GM23248 (cell line): Measurements from ENCODE around the gene ATP5PD. TPM values are rescaled to one million over a fixed set of nuclear protein-coding genes. Genes with fewer than 3 reads are reported as not detected.

ENCODE experiments used
- DNase-seq: peaks from one replicate; pipeline ENCODE4 v3.0.0-alpha.2; 2015
- H2AFZ ChIP-seq: fragments of 200-600 bp; sonication (generic); 2 replicates; pipeline ENCODE4 v1.6.1; 2016; ENCODE audit warnings: antibody characterized with exemption
- H3F3A ChIP-seq: fragments of 200-600 bp; sonication (generic); 2 replicates; pipeline ENCODE4 v1.6.1; 2016; ENCODE audit warnings: mild to moderate bottlenecking, antibody characterized with exemption, mixed run types; ENCODE audit not compliant: insufficient read depth
- H3K27ac ChIP-seq: fragments of 200-600 bp; sonication (generic); 2 replicates; pipeline ENCODE4 v1.5.1; 2016; ENCODE audit warnings: mild to moderate bottlenecking
- H3K27me3 ChIP-seq: fragments of 200-600 bp; sonication (generic); replicated peaks from 2 replicates; pipeline ENCODE4 v1.6.1; 2016; ENCODE audit warnings: mild to moderate bottlenecking; ENCODE audit not compliant: insufficient read depth
- H3K36me3 ChIP-seq: fragments of 200-600 bp; sonication (generic); 2 replicates; pipeline ENCODE4 v1.6.1; 2016; ENCODE audit warnings: low read depth, mild to moderate bottlenecking
- H3K4me1 ChIP-seq: fragments of 200-600 bp; sonication (generic); 2 replicates; pipeline ENCODE4 v1.6.1; 2016; ENCODE audit warnings: mild to moderate bottlenecking; ENCODE audit not compliant: insufficient read depth
- H3K4me2 ChIP-seq: fragments of 200-600 bp; sonication (generic); one replicate; pipeline ENCODE4 v1.6.1; 2016; ENCODE audit warnings: mild to moderate bottlenecking; ENCODE audit not compliant: unreplicated experiment
- H3K4me3 ChIP-seq: fragments of 200-600 bp; sonication (generic); 2 replicates; pipeline ENCODE4 v1.5.1; 2016; ENCODE audit warnings: mild to moderate bottlenecking
- H3K79me2 ChIP-seq: fragments of 200-600 bp; sonication (generic); 2 replicates; pipeline ENCODE4 v1.6.1; 2016; ENCODE audit warnings: mild to moderate bottlenecking; ENCODE audit not compliant: insufficient read depth
- H3K9ac ChIP-seq: fragments of 200-600 bp; sonication (generic); 2 replicates; pipeline ENCODE4 v1.6.1; 2016; ENCODE audit warnings: mild to moderate bottlenecking
- H3K9me2 ChIP-seq: fragments of 200-600 bp; sonication (generic); 2 replicates; pipeline ENCODE4 v1.6.1; 2016; ENCODE audit warnings: mixed run types, mild to moderate bottlenecking, moderate library complexity; ENCODE audit not compliant: insufficient read depth
- H3K9me3 ChIP-seq: fragments of 200-600 bp; sonication (generic); one replicate; pipeline ENCODE4 v1.6.1; 2017; ENCODE audit warnings: low read depth
- H4K20me1 ChIP-seq: fragments of 200-600 bp; sonication (generic); 2 replicates; pipeline ENCODE4 v1.6.0; 2016; ENCODE audit not compliant: insufficient read depth
- EZH2 ChIP-seq: fragments of 200-600 bp; sonication (generic); IDR thresholded peaks from 2 replicates; pipeline ENCODE4 v1.6.1; 2018; ENCODE audit warnings: antibody characterized with exemption, mild to moderate bottlenecking; ENCODE audit not compliant: insufficient read depth, poor library complexity, severe bottlenecking
- EZH2phosphoT487 ChIP-seq: fragments of 200-600 bp; sonication (generic); IDR thresholded peaks from 2 replicates; pipeline ENCODE4 v1.6.1; 2018; ENCODE audit warnings: antibody characterized with exemption, moderate library complexity, mild to moderate bottlenecking, low read depth; ENCODE audit not compliant: insufficient read depth
- WGBS, 2 experiments: methylation state at CpG; one replicate each; pipeline ENCODE4 v1.1.6; 2015 to 2017; ENCODE audit warnings: low lambda C conversion rate in 2 of 2, low coverage in 1 of 2; ENCODE audit errors: missing lambda C conversion rate in 2 of 2; 5-methylcytosine and 5-hydroxymethylcytosine counted together
- in situ Hi-C: fragments of 300-500 bp; cut with MboI; formaldehyde crosslinking; loops from 2 replicates; pipeline ENCODE4 v1.15.0; 2020
- polyA plus RNA-seq: library from polyadenylated mRNA; unstranded; fragments of >200 nt; fragmentation: Nextera tagmentation; extraction: Ambion mirVana; gene quantifications from 2 replicates; pipeline ENCODE4 v1.2.1, GENCODE V29; 2016
- total RNA-seq: library from RNA; depleted of rRNA; stranded (reverse); fragments of >200 nt; shearing (Covaris generic); gene quantifications from 2 replicates; pipeline ENCODE4 v1.2.3, GENCODE V29; 2014

ATP5PD gene
- total and polyA plus RNA-seq, 2 experiments from 2014 or later, result 215 to 522 TPM

GRCh38 chr17:75082683-75083082 lies 35.9 kb upstream of the ATP5PD start:
- in situ Hi-C loops, result no loop called here
- peaks cover 33% of the 10 kb centered on the region for H3K4me1 ChIP-seq
- no peak overlapping the region for H2AFZ ChIP-seq
- H3K27ac ChIP-seq, result no peak overlapping the region
- H3K9me2 ChIP-seq, result no peaks in the 10 kb centered on the region
- no peaks in the 10 kb centered on the region for H3K36me3 ChIP-seq
- 75 to 79% methylated on average over 6 of the region's 6 CpGs for WGBS, 2 experiments
- H3K27me3 ChIP-seq, result no peaks in the 10 kb centered on the region
- DNase-seq, result no peak
- H3K4me2 ChIP-seq, result no peak overlapping the region
- H3K4me3 ChIP-seq, result no peak overlapping the region
- H3K9ac ChIP-seq, result no peak overlapping the region
- H4K20me1 ChIP-seq, result no peaks in the 10 kb centered on the region
- TF ChIP-seq EZH2 (no peak), EZH2phosphoT487 (no peak)
- H3K79me2 ChIP-seq, result no peaks in the 10 kb centered on the region
- no peaks in the 10 kb centered on the region for H3K9me3 ChIP-seq
- peaks cover 10% of the 10 kb centered on the region for H3F3A ChIP-seq

- Histone ChIP-seq H4K20me1 (no peaks in the 10 kb centered on the region), H3F3A (peaks cover 10% of the 10 kb centered on the region), H2AFZ (no peak overlapping the region), H3K4me2 (no peak overlapping the region), H3K9me3 (no peaks in the 10 kb centered on the region), H3K27ac (no peak overlapping the region), H3K4me1 (peaks cover 32% of the 10 kb centered on the region), H3K4me3 (no peak overlapping the region), H3K79me2 (no peaks in the 10 kb centered on the region), H3K9ac (no peak overlapping the region), H3K9me2 (no peaks in the 10 kb centered on the region), H3K36me3 (no peaks in the 10 kb centered on the region), H3K27me3 (no peaks in the 10 kb centered on the region)
- TF ChIP-seq EZH2phosphoT487 (no peak), EZH2 (no peak)
- in situ Hi-C loops, result no loop called here
- 85% methylated on average over 13 of the region's 13 CpGs for WGBS, 2 experiments
- no peak for DNase-seq
Measured at GRCh38 chr17:75081611-75082540, 35.1 kb upstream of the ATP5PD start.

GRCh38 chr17:75079023-75079373 lies 32.2 kb upstream of the ATP5PD start:
- 4 to 7% methylated on average over 8 of the region's 8 CpGs for WGBS, 2 experiments
- peak overlapping the region; percentile 54 for H3K9ac ChIP-seq
- H4K20me1 ChIP-seq, result no peaks in the 10 kb centered on the region
- H2AFZ ChIP-seq, result peak overlapping the region; percentile 56; the same call in 1 of the 2 replicates
- H3K4me3 ChIP-seq, result peak overlapping the region; percentile 14; the same call in 1 of the 2 replicates
- H3K79me2 ChIP-seq, result no peaks in the 10 kb centered on the region
- peaks cover 10% of the 10 kb centered on the region for H3F3A ChIP-seq
- H3K36me3 ChIP-seq, result no peaks in the 10 kb centered on the region
- H3K27ac ChIP-seq, result peak overlapping the region; percentile 77
- TF ChIP-seq EZH2, result no peak
- TF ChIP-seq EZH2phosphoT487, result no peak
- in situ Hi-C loops, result no loop called here
- H3K9me3 ChIP-seq, result no peaks in the 10 kb centered on the region
- no peak for DNase-seq
- no peaks in the 10 kb centered on the region for H3K27me3 ChIP-seq
- H3K4me1 ChIP-seq, result peaks cover 26% of the 10 kb centered on the region
- peak overlapping the region; percentile 56 for H3K4me2 ChIP-seq
- H3K9me2 ChIP-seq, result no peaks in the 10 kb centered on the region

GRCh38 chr17:75078284-75079022 lies 31.7 kb upstream of the ATP5PD start:
- no peaks in the 10 kb centered on the region for H3K9me2 ChIP-seq
- in situ Hi-C loops, result no loop called here
- peak overlapping the region; percentile 14 for H3K4me3 ChIP-seq
- peak; percentile 92 for DNase-seq
- TF ChIP-seq EZH2, result no peak
- TF ChIP-seq EZH2phosphoT487, result no peak
- H3K79me2 ChIP-seq, result no peaks in the 10 kb centered on the region
- no peaks in the 10 kb centered on the region for H3K27me3 ChIP-seq
- peaks cover 10% of the 10 kb centered on the region for H3F3A ChIP-seq
- H2AFZ ChIP-seq, result peak overlapping the region; percentile 56
- H3K27ac ChIP-seq, result peak overlapping the region; percentile 77
- no peaks in the 10 kb centered on the region for H3K9me3 ChIP-seq
- no peaks in the 10 kb centered on the region for H4K20me1 ChIP-seq
- H3K4me1 ChIP-seq, result peaks cover 26% of the 10 kb centered on the region
- peak overlapping the region; percentile 54 for H3K9ac ChIP-seq
- no peaks in the 10 kb centered on the region for H3K36me3 ChIP-seq
- peak overlapping the region; percentile 56 for H3K4me2 ChIP-seq
- WGBS, 2 experiments, result 18 to 26% methylated on average over 16 to 17 of the region's 17 CpGs
